MM.1S (cell line): ENCODE measurements around the gene PLCG2.

Experiments used
- DNase-seq: peaks from one replicate; pipeline ENCODE4 v3.0.0-alpha.2; 2015
- H2AFZ ChIP-seq: fragments of 300-600 bp; sonication (generic); 2 replicates; pipeline ENCODE4 v1.6.0; 2016; ENCODE audit warnings: antibody characterized with exemption, low read length
- H3F3A ChIP-seq: fragments of 300-600 bp; sonication (generic); 2 replicates; pipeline ENCODE4 v1.6.1; 2016; ENCODE audit warnings: mild to moderate bottlenecking, antibody characterized with exemption, low read length, moderate library complexity, mixed read lengths; ENCODE audit not compliant: insufficient read depth
- H3K27ac ChIP-seq: fragments of 300-600 bp; sonication (generic); 2 replicates; pipeline ENCODE4 v1.5.1; 2016; ENCODE audit warnings: mild to moderate bottlenecking, low read length
- H3K27me3 ChIP-seq: fragments of 300-600 bp; sonication (generic); replicated peaks from 2 replicates; pipeline ENCODE4 v1.6.0; 2016; ENCODE audit warnings: low read length; ENCODE audit not compliant: insufficient read depth
- H3K36me3 ChIP-seq: fragments of 300-600 bp; sonication (generic); replicated peaks from 2 replicates; pipeline ENCODE4 v1.6.1; 2016; ENCODE audit warnings: mild to moderate bottlenecking, low read length, mixed read lengths; ENCODE audit not compliant: insufficient read depth
- H3K4me1 ChIP-seq: fragments of 300-600 bp; sonication (generic); 2 replicates; pipeline ENCODE4 v1.6.1; 2016; ENCODE audit warnings: low read length, mixed read lengths
- H3K4me2 ChIP-seq: fragments of 300-600 bp; sonication (generic); 2 replicates; pipeline ENCODE4 v1.6.0; 2016; ENCODE audit warnings: low read depth, low read length
- H3K4me3 ChIP-seq: fragments of 300-600 bp; sonication (generic); 2 replicates; pipeline ENCODE4 v1.5.1; 2016; ENCODE audit warnings: low read length, mixed read lengths
- H3K79me2 ChIP-seq: fragments of 300-600 bp; sonication (generic); 2 replicates; pipeline ENCODE4 v1.6.1; 2016; ENCODE audit warnings: mixed run types, low read length, mixed read lengths
- H3K9ac ChIP-seq: fragments of 300-600 bp; sonication (generic); 2 replicates; pipeline ENCODE4 v1.6.1; 2016; ENCODE audit warnings: low read length, mixed read lengths
- H3K9me2 ChIP-seq: fragments of 300-600 bp; sonication (generic); replicated peaks from 2 replicates; pipeline ENCODE4 v1.6.1; 2016; ENCODE audit warnings: mild to moderate bottlenecking, low read length, mixed read lengths; ENCODE audit not compliant: insufficient read depth
- H3K9me3 ChIP-seq: fragments of 300-600 bp; sonication (generic); replicated peaks from 2 replicates; pipeline ENCODE4 v1.6.1; 2016; ENCODE audit warnings: mild to moderate bottlenecking, low read length, mixed read lengths; ENCODE audit not compliant: insufficient read depth
- H4K20me1 ChIP-seq: fragments of 300-600 bp; sonication (generic); 2 replicates; pipeline ENCODE4 v1.6.1; 2016; ENCODE audit warnings: mild to moderate bottlenecking, low read length, moderate library complexity, mixed read lengths; ENCODE audit not compliant: insufficient read depth
- EZH2 ChIP-seq: fragments of 300-600 bp; sonication (generic); optimal IDR thresholded peaks from 2 replicates; pipeline ENCODE3; 2017; ENCODE audit warnings: low read depth, mild to moderate bottlenecking, antibody characterized with exemption, low read length, mixed read lengths
- EZH2phosphoT487 ChIP-seq: fragments of 300-600 bp; sonication (generic); IDR thresholded peaks from 2 replicates; pipeline ENCODE4 v1.6.1; 2018; ENCODE audit warnings: antibody characterized with exemption, low read length
- TF ChIP-seq, protein P1 (sequence below): fragments of 300-600 bp; sonication (generic); IDR thresholded peaks from 2 replicates; pipeline ENCODE4 v1.5.1; 2016; ENCODE audit warnings: antibody characterized with exemption, low read length, mixed read lengths

PLCG2 gene

DNA sequence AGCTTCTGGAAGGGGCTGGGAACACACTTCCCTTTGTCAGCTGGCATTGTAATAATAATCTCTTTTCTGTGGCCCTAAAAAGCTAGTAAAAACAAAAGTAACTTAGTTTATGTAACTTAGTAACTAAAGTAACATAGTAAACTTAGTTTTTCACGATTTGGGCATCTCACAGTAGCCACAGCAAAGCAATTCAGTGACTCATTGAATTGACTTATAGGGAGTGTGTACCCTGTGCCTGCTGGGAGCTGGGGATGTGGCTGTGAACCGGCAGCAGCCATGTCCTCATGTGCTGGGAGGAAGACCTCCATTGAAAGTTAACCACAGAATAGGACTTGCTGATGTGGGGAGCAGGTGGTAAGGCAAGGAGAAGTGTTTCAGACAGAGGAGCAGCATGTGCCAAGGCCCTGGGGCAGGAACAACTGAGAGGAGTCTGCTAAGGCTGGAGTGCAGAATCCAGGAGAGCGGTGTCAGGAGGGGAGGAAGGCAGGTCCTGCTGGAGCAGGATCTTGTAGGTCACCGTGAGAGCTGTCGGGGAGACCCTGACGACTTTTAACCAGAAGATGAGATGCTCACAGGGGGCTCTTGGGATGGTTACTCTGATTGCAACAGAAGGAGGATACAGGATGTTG is 112.8 kb downstream of the PLCG2 start:
- no peaks in the 10 kb centered on the region for H3K36me3 ChIP-seq
- no peak overlapping the region for H3K4me2 ChIP-seq
- no peaks in the 10 kb centered on the region for H3K9me2 ChIP-seq

DNA sequence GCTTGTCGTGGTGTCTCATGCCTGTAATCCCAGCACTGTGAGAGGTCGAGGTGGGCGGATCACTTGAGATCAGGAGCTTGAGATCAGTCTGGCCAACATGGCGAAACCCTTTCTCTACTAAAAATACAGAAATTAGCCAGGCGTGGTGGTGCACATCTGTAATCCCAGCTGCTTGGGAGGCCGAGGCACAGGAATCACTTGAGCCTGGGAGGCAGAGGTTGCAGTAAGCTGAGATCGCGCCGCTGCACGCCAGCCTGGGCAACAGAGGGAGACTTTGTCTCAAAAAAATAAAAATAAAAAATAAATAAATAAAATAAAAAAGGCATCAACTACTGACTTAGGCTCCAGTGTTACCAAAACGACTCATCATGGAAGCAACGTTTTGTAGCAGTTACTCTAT is 115.5 kb downstream of the PLCG2 start:
- H4K20me1 ChIP-seq = no peaks in the 10 kb centered on the region
- H3F3A ChIP-seq = no peaks in the 10 kb centered on the region
- H3K27me3 ChIP-seq = no peaks in the 10 kb centered on the region
- DNase-seq = no peak
- no peak overlapping the region for H2AFZ ChIP-seq
- no peaks in the 10 kb centered on the region for H3K9me3 ChIP-seq
- TF ChIP-seq EZH2 (no peak), EZH2phosphoT487 (no peak)
- TF ChIP-seq, protein P1, sequence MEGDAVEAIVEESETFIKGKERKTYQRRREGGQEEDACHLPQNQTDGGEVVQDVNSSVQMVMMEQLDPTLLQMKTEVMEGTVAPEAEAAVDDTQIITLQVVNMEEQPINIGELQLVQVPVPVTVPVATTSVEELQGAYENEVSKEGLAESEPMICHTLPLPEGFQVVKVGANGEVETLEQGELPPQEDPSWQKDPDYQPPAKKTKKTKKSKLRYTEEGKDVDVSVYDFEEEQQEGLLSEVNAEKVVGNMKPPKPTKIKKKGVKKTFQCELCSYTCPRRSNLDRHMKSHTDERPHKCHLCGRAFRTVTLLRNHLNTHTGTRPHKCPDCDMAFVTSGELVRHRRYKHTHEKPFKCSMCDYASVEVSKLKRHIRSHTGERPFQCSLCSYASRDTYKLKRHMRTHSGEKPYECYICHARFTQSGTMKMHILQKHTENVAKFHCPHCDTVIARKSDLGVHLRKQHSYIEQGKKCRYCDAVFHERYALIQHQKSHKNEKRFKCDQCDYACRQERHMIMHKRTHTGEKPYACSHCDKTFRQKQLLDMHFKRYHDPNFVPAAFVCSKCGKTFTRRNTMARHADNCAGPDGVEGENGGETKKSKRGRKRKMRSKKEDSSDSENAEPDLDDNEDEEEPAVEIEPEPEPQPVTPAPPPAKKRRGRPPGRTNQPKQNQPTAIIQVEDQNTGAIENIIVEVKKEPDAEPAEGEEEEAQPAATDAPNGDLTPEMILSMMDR = no peak
- H3K4me1 ChIP-seq = no peaks in the 10 kb centered on the region
- H3K27ac ChIP-seq = no peak overlapping the region
- no peak overlapping the region for H3K9ac ChIP-seq
- no peak overlapping the region for H3K4me3 ChIP-seq
- no peaks in the 10 kb centered on the region for H3K79me2 ChIP-seq
- H3K4me2 ChIP-seq = no peak overlapping the region
- no peaks in the 10 kb centered on the region for H3K36me3 ChIP-seq
- H3K9me2 ChIP-seq = no peaks in the 10 kb centered on the region

More for the DNA sequence above, 112.8 kb downstream of the PLCG2 start:
- Histone ChIP-seq H3F3A (no peaks in the 10 kb centered on the region), H3K79me2 (no peaks in the 10 kb centered on the region), H3K9ac (no peak overlapping the region), H3K27ac (no peak overlapping the region), H2AFZ (no peak overlapping the region), H3K4me3 (no peak overlapping the region), H3K9me3 (no peaks in the 10 kb centered on the region), H3K4me1 (no peaks in the 10 kb centered on the region), H4K20me1 (no peaks in the 10 kb centered on the region), H3K27me3 (no peaks in the 10 kb centered on the region)
- no peak for DNase-seq
- TF ChIP-seq EZH2phosphoT487 = no peak
- TF ChIP-seq, protein P1 = no peak
- no peak for TF ChIP-seq EZH2

DNA sequence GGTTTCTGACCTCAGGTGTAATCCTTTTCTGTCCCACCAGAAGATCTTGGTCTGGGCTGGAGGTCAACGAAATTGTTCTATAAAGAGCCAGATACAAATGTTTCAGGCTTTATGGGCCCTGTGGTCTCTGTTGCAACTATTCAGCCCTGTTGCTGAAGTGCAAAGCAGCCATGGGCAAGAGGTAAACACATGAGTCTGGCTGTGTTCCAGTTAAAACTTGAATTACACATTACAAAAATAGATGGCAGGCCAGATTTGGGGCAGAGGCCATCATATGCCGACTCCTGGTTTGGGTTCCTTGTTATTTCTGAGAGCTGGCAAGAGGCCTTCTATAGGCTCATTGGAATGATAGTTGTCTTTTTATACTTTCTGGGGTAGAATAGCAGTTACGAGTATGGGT is 117.8 kb downstream of the PLCG2 start:
- Histone ChIP-seq H3K4me3 (no peak overlapping the region), H3K27me3 (no peaks in the 10 kb centered on the region), H3K36me3 (no peaks in the 10 kb centered on the region), H3F3A (no peaks in the 10 kb centered on the region), H4K20me1 (no peaks in the 10 kb centered on the region), H3K79me2 (no peaks in the 10 kb centered on the region), H3K4me2 (no peak overlapping the region), H3K4me1 (no peaks in the 10 kb centered on the region), H3K9me3 (no peaks in the 10 kb centered on the region), H3K27ac (no peak overlapping the region), H3K9me2 (no peaks in the 10 kb centered on the region), H2AFZ (no peak overlapping the region), H3K9ac (no peak overlapping the region)
- DNase-seq = no peak
- TF ChIP-seq EZH2phosphoT487 = no peak
- TF ChIP-seq EZH2 = no peak
- TF ChIP-seq, protein P1 = no peak
